ENCODE results near the gene NWD2.

DNA sequence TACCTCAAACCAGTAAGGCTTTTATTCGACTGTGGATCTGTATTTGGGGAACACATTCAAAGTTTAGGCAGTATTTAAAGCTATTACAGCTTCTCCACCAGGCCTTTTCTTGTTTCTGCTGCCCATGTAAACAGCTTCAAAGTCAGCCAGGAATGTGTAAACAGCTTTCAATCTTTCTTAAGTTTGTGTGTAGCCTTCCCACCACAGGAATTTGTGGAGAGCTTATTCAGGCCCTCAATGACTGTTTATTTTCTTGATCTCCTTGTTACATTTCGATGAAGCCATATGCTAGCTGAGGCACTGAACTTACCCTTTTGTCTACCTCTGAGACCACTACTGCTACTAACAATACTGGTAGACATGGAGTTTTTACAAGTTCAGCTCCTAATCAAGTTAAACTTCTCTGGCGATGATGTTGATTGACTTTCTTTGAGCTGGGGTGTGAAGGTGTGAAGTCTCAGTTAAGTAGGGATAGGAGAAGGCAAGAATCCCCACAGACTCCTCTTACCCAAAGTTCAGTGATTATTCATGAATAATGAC lies 72.6 kb downstream of the NWD2 start:
- TF ChIP-seq, protein P1, sequence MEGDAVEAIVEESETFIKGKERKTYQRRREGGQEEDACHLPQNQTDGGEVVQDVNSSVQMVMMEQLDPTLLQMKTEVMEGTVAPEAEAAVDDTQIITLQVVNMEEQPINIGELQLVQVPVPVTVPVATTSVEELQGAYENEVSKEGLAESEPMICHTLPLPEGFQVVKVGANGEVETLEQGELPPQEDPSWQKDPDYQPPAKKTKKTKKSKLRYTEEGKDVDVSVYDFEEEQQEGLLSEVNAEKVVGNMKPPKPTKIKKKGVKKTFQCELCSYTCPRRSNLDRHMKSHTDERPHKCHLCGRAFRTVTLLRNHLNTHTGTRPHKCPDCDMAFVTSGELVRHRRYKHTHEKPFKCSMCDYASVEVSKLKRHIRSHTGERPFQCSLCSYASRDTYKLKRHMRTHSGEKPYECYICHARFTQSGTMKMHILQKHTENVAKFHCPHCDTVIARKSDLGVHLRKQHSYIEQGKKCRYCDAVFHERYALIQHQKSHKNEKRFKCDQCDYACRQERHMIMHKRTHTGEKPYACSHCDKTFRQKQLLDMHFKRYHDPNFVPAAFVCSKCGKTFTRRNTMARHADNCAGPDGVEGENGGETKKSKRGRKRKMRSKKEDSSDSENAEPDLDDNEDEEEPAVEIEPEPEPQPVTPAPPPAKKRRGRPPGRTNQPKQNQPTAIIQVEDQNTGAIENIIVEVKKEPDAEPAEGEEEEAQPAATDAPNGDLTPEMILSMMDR (IDR thresholded peaks at IDR 0.05): no peak
- TF ChIP-seq, protein P2, sequence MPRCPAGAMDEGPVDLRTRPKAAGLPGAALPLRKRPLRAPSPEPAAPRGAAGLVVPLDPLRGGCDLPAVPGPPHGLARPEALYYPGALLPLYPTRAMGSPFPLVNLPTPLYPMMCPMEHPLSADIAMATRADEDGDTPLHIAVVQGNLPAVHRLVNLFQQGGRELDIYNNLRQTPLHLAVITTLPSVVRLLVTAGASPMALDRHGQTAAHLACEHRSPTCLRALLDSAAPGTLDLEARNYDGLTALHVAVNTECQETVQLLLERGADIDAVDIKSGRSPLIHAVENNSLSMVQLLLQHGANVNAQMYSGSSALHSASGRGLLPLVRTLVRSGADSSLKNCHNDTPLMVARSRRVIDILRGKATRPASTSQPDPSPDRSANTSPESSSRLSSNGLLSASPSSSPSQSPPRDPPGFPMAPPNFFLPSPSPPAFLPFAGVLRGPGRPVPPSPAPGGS (IDR thresholded peaks at IDR 0.05): no peak
- no peak for TF ChIP-seq HDAC2 (IDR thresholded peaks at IDR 0.05)
- TF ChIP-seq POLR2AphosphoS2 (conservative IDR thresholded peaks at IDR 0.05; ENCODE audit: low read length): no peak
- TF ChIP-seq EP300 (IDR thresholded peaks at IDR 0.05): no peak
- no peak for TF ChIP-seq KDM5A (IDR thresholded peaks at IDR 0.05)
- no peak for TF ChIP-seq NR3C1 (IDR thresholded peaks at IDR 0.05)

Data from A549 (cell line).